ENCODE data around the gene PRELID1. TPM values are rescaled to one million over a fixed set of nuclear protein-coding genes. Genes with fewer than 3 reads are reported as not detected.

PRELID1 gene
- total RNA-seq, 2 experiments from 2014 or later = 232 to 249 TPM

DNA sequence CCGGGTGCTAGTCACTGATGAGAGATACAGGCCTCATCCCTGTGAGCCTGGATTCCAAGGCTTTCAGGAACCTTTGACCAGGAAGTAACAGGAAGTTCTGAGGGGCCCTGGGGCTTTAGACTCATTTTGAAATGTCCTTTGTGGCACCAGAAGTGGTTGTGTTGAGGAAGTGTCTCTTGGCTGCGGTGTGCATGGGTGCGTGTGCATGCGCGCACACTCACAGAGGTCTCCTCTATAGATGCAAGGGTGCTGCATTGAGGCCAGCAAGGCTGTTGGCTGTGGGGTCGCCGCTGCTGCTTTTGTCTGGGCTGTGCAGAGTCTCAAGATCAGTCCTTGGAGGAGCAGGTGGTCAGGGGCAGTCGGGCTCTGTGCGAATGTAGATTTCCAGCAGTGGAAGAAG is 7.7 kb upstream of the PRELID1 start:
- H3K27ac ChIP-seq (ENCODE audit: low read depth, low read length, poor library complexity, severe bottlenecking) = no peak overlapping the region
- no peak for DNase-seq (ENCODE audit: low spot score)
- intact Hi-C loops (cut with micrococcal nuclease; ENCODE audit: unreplicated experiment) = no loop called here
- POLR2A ChIA-PET = interaction anchor here (0.6 kb wide), 1 partner anchor 77 kb away, joined by 3 read pairs; no protein-coding TSS in a partner anchor
- peaks cover 39% of the 10 kb centered on the region for H3K4me1 ChIP-seq (ENCODE audit: insufficient read depth, low read length, poor library complexity, severe bottlenecking)
- BruUV-seq (replicated peaks) = no TSS peak
- TF ChIP-seq, protein P1, sequence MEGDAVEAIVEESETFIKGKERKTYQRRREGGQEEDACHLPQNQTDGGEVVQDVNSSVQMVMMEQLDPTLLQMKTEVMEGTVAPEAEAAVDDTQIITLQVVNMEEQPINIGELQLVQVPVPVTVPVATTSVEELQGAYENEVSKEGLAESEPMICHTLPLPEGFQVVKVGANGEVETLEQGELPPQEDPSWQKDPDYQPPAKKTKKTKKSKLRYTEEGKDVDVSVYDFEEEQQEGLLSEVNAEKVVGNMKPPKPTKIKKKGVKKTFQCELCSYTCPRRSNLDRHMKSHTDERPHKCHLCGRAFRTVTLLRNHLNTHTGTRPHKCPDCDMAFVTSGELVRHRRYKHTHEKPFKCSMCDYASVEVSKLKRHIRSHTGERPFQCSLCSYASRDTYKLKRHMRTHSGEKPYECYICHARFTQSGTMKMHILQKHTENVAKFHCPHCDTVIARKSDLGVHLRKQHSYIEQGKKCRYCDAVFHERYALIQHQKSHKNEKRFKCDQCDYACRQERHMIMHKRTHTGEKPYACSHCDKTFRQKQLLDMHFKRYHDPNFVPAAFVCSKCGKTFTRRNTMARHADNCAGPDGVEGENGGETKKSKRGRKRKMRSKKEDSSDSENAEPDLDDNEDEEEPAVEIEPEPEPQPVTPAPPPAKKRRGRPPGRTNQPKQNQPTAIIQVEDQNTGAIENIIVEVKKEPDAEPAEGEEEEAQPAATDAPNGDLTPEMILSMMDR (conservative IDR thresholded peaks at IDR 0.05; ENCODE audit: low read length) = no peak
- no peak for TF ChIP-seq EZH2phosphoT487 (IDR thresholded peaks at IDR 0.05; ENCODE audit: borderline replicate concordance, low read depth, low read length)
- peaks cover 82% of the 10 kb centered on the region for H3K36me3 ChIP-seq (ENCODE audit: insufficient read depth, low read length)
- H3K4me3 ChIP-seq (ENCODE audit: low read depth, low read length, poor library complexity, severe bottlenecking) = no peak overlapping the region
- no peaks in the 10 kb centered on the region for H4K20me1 ChIP-seq (ENCODE audit: insufficient read depth, low read length)
- H3K9me2 ChIP-seq (ENCODE audit: insufficient read depth, low read length) = no peaks in the 10 kb centered on the region
- H3K79me2 ChIP-seq (ENCODE audit: insufficient read depth, low read depth, low read length) = peaks cover 3% of the 10 kb centered on the region; the same call in 1 of the 2 replicates
- no peaks in the 10 kb centered on the region for H3K9me3 ChIP-seq (ENCODE audit: low read length)
- H3K4me2 ChIP-seq (ENCODE audit: low read length) = no peak overlapping the region
- CTCF ChIA-PET (ENCODE audit: unreplicated experiment) = interaction anchor here (0.9 kb wide), 1 partner anchor 13 kb away, joined by 3 read pairs; no protein-coding TSS in a partner anchor
- no peak overlapping the region for H2AFZ ChIP-seq (ENCODE audit: low read length)

DNA sequence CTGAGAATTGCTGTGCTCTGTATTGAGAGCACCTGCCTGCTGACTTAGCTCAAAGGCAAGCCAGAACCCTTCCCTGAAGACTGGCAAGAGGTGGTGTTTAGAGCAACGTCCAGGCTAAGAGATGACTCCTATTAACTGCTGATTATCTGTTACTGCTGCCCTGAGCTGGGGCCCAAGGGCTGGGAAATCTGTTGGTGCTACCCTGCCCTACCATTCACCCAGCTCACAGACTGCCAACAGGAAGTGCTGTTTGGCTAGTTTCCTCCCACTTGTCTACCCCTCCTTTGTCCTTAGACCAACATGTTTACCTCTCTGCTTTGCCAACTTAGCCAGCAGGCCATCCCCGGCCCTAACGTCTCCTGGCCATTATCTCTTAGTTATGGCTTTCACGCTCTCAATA is 7.0 kb upstream of the PRELID1 start:
- TF ChIP-seq EZH2phosphoT487 (IDR thresholded peaks at IDR 0.05; ENCODE audit: borderline replicate concordance, low read depth, low read length) = no peak
- intact Hi-C loops (cut with micrococcal nuclease; ENCODE audit: unreplicated experiment) = no loop called here
- BruUV-seq (replicated peaks) = no TSS peak
- Histone ChIP-seq H3K9me2 (ENCODE audit: insufficient read depth, low read length) (no peaks in the 10 kb centered on the region), H2AFZ (ENCODE audit: low read length) (no peak overlapping the region), H3K4me3 (ENCODE audit: low read depth, low read length, poor library complexity, severe bottlenecking) (no peak overlapping the region), H3K36me3 (ENCODE audit: insufficient read depth, low read length) (peaks cover 85% of the 10 kb centered on the region), H3K4me2 (ENCODE audit: low read length) (no peak overlapping the region), H3K79me2 (ENCODE audit: insufficient read depth, low read depth, low read length) (peaks cover 10% of the 10 kb centered on the region; the same call in 1 of the 2 replicates), H3K9me3 (ENCODE audit: low read length) (no peaks in the 10 kb centered on the region), H3K27ac (ENCODE audit: low read depth, low read length, poor library complexity, severe bottlenecking) (peak overlapping the region; percentile 17), H3K4me1 (ENCODE audit: insufficient read depth, low read length, poor library complexity, severe bottlenecking) (peaks cover 39% of the 10 kb centered on the region), H4K20me1 (ENCODE audit: insufficient read depth, low read length) (no peaks in the 10 kb centered on the region)
- ChIA-PET POLR2A (interaction anchor here (0.6 to 0.9 kb wide), 3 partner anchors 12 to 77 kb away, joined by 3 read pairs; no protein-coding TSS in a partner anchor), CTCF (ENCODE audit: unreplicated experiment) (interaction anchor here (0.9 kb wide), 2 partner anchors 12 to 82 kb away, joined by 3 to 4 read pairs; no protein-coding TSS in a partner anchor)
- DNase-seq (ENCODE audit: low spot score) = no peak

DNA sequence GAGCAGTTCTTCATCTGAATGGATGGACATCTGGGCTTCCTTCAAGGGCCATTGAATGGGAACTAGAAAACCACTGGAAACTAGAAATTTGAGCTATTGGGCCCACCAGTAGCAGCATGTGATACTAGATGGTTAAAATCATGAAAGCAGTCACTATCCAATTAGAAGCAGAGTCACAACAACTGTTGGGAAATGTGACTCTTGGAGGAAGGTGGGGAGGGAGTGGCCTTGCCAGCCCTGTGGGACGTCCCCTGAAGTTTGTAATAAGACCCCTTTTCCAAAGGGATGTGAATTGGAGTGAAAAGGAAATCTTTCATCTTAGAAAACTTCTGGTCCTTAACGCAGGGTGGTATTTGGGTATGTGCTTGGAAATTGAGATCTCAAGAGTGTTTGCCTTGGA is 5.7 kb upstream of the PRELID1 start:
- no peak overlapping the region for H2AFZ ChIP-seq (ENCODE audit: low read length)
- no peak overlapping the region for H3K4me3 ChIP-seq (ENCODE audit: low read depth, low read length, poor library complexity, severe bottlenecking)
- TF ChIP-seq EZH2phosphoT487 (IDR thresholded peaks at IDR 0.05; ENCODE audit: borderline replicate concordance, low read depth, low read length) = no peak
- TF ChIP-seq, protein P1 (conservative IDR thresholded peaks at IDR 0.05; ENCODE audit: low read length) = no peak
- intact Hi-C loops (cut with micrococcal nuclease; ENCODE audit: unreplicated experiment) = no loop called here
- no TSS peak for BruUV-seq (replicated peaks)
- H3K4me2 ChIP-seq (ENCODE audit: low read length) = no peak overlapping the region
- peaks cover 46% of the 10 kb centered on the region for H3K4me1 ChIP-seq (ENCODE audit: insufficient read depth, low read length, poor library complexity, severe bottlenecking)
- H4K20me1 ChIP-seq (ENCODE audit: insufficient read depth, low read length) = no peaks in the 10 kb centered on the region
- DNase-seq (ENCODE audit: low spot score) = no peak
- H3K9me2 ChIP-seq (ENCODE audit: insufficient read depth, low read length) = no peaks in the 10 kb centered on the region
- no peaks in the 10 kb centered on the region for H3K9me3 ChIP-seq (ENCODE audit: low read length)
- H3K79me2 ChIP-seq (ENCODE audit: insufficient read depth, low read depth, low read length) = peaks cover 16% of the 10 kb centered on the region; the same call in 1 of the 2 replicates
- H3K27ac ChIP-seq (ENCODE audit: low read depth, low read length, poor library complexity, severe bottlenecking) = no peak overlapping the region
- H3K36me3 ChIP-seq (ENCODE audit: insufficient read depth, low read length) = peaks cover 77% of the 10 kb centered on the region
- ChIA-PET POLR2A (interaction anchor here (0.9 kb wide), 1 partner anchor 170 kb away, joined by 3 read pairs; no protein-coding TSS in a partner anchor), CTCF (ENCODE audit: unreplicated experiment) (no interaction called here)

Data from OCI-LY7 (cell line).